ENCODE results near the gene KHDC1L.

GRCh38 chr6:73263570-73263909, 38.2 kb upstream of the KHDC1L start:
- TF ChIP-seq EZH2 (IDR thresholded peaks at IDR 0.05; ENCODE audit: borderline replicate concordance, insufficient read depth, low read depth, low read length, poor library complexity, severe bottlenecking) (no peak), CTCF (IDR thresholded peaks at IDR 0.05) (no peak)

All from B cell (primary cell).